Panc1 (cell line): Measurements from ENCODE around the gene PGC. TPM values are rescaled to one million over a fixed set of nuclear protein-coding genes. Genes with fewer than 3 reads are reported as not detected.

Experiments used
- ATAC-seq: fragments of 200-7000 bp; cut with Tn5 transposase; 2 replicates; pipeline ENCODE4 v1.9.1; 2020; ENCODE audit warnings: mild to moderate bottlenecking, moderate library complexity
- BruUV-seq: library from RNA; stranded (reverse); fragments of 400-500 nt; replicated peaks from 2 replicates; lab custom pipeline; 2021; lab: Mats Ljungman, UMichigan
- CTCF ChIA-PET: fragments of 300-600 bp; sonication (Branson Sonifier 250); formaldehyde crosslinking; loops from one replicate; lab custom pipeline; 2022; ENCODE audit warnings: antibody characterized with exemption; lab: Charles Lee
- POLR2A ChIA-PET: fragments of 300-600 bp; sonication (Branson Sonifier 250); formaldehyde crosslinking; loops from one replicate; lab custom pipeline; 2022; ENCODE audit warnings: antibody characterized with exemption; lab: Charles Lee
- DNase-seq: peaks from one replicate; pipeline ENCODE4 v3.0.0-alpha.2; 2010; ENCODE audit warnings: low read depth, low spot score
- H3K27ac ChIP-seq: 2 replicates; pipeline ENCODE4 v1.5.1; 2011; ENCODE audit warnings: mild to moderate bottlenecking, low read length, inconsistent platforms
- H3K27me3 ChIP-seq: fragments of 200-500 bp; sonication (Bioruptor generic); 2 replicates; pipeline ENCODE4 v1.6.0; 2014; ENCODE audit warnings: low read length, inconsistent platforms; ENCODE audit not compliant: control insufficient read depth, insufficient read depth
- H3K36me3 ChIP-seq: fragments of 200-500 bp; sonication (Bioruptor generic); 2 replicates; pipeline ENCODE4 v1.5.1; 2014; ENCODE audit warnings: inconsistent platforms, mild to moderate bottlenecking, low read length, moderate library complexity; ENCODE audit not compliant: control insufficient read depth, insufficient read depth
- H3K4me1 ChIP-seq: 2 replicates; pipeline ENCODE4 v1.5.1; 2011; ENCODE audit warnings: inconsistent platforms, mild to moderate bottlenecking, low read length, moderate library complexity; ENCODE audit not compliant: control insufficient read depth, insufficient read depth
- H3K4me3 ChIP-seq, 2 experiments: 2 replicates each; pipeline ENCODE4 v1.5.1; 2011 to 2012; ENCODE audit warnings: low read depth in 2 of 2, low read length in 2 of 2, mild to moderate bottlenecking in 2 of 2, inconsistent platforms in 1 of 2, moderate library complexity in 1 of 2
- H3K9me3 ChIP-seq: fragments of 200-500 bp; sonication (Bioruptor generic); 2 replicates; pipeline ENCODE4 v1.5.1; 2014; ENCODE audit warnings: low read depth, mild to moderate bottlenecking, inconsistent platforms, low read length, moderate library complexity; ENCODE audit not compliant: control insufficient read depth, insufficient read depth
- CTCF ChIP-seq: fragments of 450-650 bp; IDR thresholded peaks from 2 replicates; pipeline ENCODE4 v1.5.1; 2017; ENCODE audit warnings: mild to moderate bottlenecking
- POLR2AphosphoS5 ChIP-seq: IDR thresholded peaks from 2 replicates; pipeline ENCODE4 v1.6.1; 2012; ENCODE audit warnings: mild to moderate bottlenecking, low read depth, low read length, moderate library complexity
- REST ChIP-seq, 2 experiments: IDR thresholded peaks; 2 replicates each; pipeline ENCODE4 v1.6.1; 2011 to 2012; ENCODE audit warnings: low read depth in 2 of 2, control low read depth in 1 of 2, low read length in 1 of 2, mild to moderate bottlenecking in 1 of 2, moderate library complexity in 1 of 2; ENCODE audit not compliant: insufficient read depth in 1 of 2
- SIN3A ChIP-seq: IDR thresholded peaks from 2 replicates; pipeline ENCODE4 v1.6.1; 2012; ENCODE audit warnings: low read depth, mild to moderate bottlenecking, low read length, moderate library complexity, borderline replicate concordance; ENCODE audit not compliant: insufficient read depth
- TCF7L2 ChIP-seq: IDR thresholded peaks from 2 replicates; pipeline ENCODE4 v1.6.1; 2011; ENCODE audit warnings: mild to moderate bottlenecking, low read depth, low read length, inconsistent platforms
- in situ Hi-C: cut with HindIII; loops from 2 replicates; pipeline ENCODE4 v1.10.0; 2016; ENCODE audit warnings: low sequenced_read_pairs, low pct_unique_long_range_greater_than_20kb
- intact Hi-C: fragments of 100-400 bp; cut with micrococcal nuclease; formaldehyde crosslinking; loops from one replicate; pipeline ENCODE4 v1.10.0; 2022; ENCODE audit not compliant: unreplicated experiment
- total RNA-seq: library from RNA; stranded (reverse); gene quantifications from one replicate; pipeline ENCODE4 v1.2.1, GENCODE V29; 2021; ENCODE audit not compliant: unreplicated experiment

Gene PGC
- total RNA-seq, 1 experiment from 2014 or later, result 0.18 TPM

GRCh38 chr6:41689171-41690008 lies 57.8 kb downstream of the PGC start:
- Histone ChIP-seq H3K36me3 (no peaks in the 10 kb centered on the region), H3K27me3 (no peaks in the 10 kb centered on the region), H3K27ac (no peak overlapping the region), H3K9me3 (no peaks in the 10 kb centered on the region), H3K4me1 (no peaks in the 10 kb centered on the region), H3K4me3 (no peak overlapping the region)
- in situ Hi-C loops (no loop called here), intact Hi-C loops (loop anchor here (10.0 kb wide), 1 partner anchor 265 kb away; no protein-coding TSS in a partner anchor)
- ATAC-seq (no peak), DNase-seq (no peak)
- ChIA-PET CTCF (interaction anchor here (0.5 to 1.9 kb wide), 3 partner anchors 72 to 356 kb away, joined by 4 to 7 read pairs (median 7); no protein-coding TSS in a partner anchor), POLR2A (interaction anchor here (0.6 kb wide), 1 partner anchor 44 kb away, joined by 5 read pairs; no protein-coding TSS in a partner anchor)
- TF ChIP-seq TCF7L2 (no peak), POLR2AphosphoS5 (no peak), SIN3A (no peak), REST (IDR thresholded peaks at IDR 0.05; ENCODE audit: insufficient read depth in 1 of 2, low read depth in 2 of 2, low read length in 1 of 2) (no peak), CTCF (no peak)
- no TSS peak for BruUV-seq

GRCh38 chr6:41688256-41688965 lies 58.8 kb downstream of the PGC start:
- H3K36me3 ChIP-seq, result no peaks in the 10 kb centered on the region
- TF ChIP-seq CTCF (no peak), POLR2AphosphoS5 (no peak), REST (IDR thresholded peaks at IDR 0.05; ENCODE audit: insufficient read depth in 1 of 2, low read depth in 2 of 2, low read length in 1 of 2) (no peak), SIN3A (no peak), TCF7L2 (no peak)
- no TSS peak for BruUV-seq
- ChIA-PET CTCF (interaction anchor here (0.6 to 1.9 kb wide), 2 partner anchors 11 to 85 kb away, joined by 3 to 7 read pairs; no protein-coding TSS in a partner anchor), POLR2A (interaction anchor here (0.6 kb wide), 1 partner anchor 45 kb away, joined by 5 read pairs; no protein-coding TSS in a partner anchor)
- H3K4me1 ChIP-seq, result no peaks in the 10 kb centered on the region; the same call in none of the 2 replicates
- H3K9me3 ChIP-seq, result no peaks in the 10 kb centered on the region
- intact Hi-C loops, result loop anchor here (10.0 kb wide), 1 partner anchor 264 kb away; no protein-coding TSS in a partner anchor
- H3K4me3 ChIP-seq, result no peak overlapping the region
- in situ Hi-C loops, result no loop called here
- DNase-seq (no peak), ATAC-seq (no peak)
- H3K27ac ChIP-seq, result no peak overlapping the region
- H3K27me3 ChIP-seq, result no peaks in the 10 kb centered on the region
